ENCODE results near the gene BTBD7. TPM values are rescaled to one million over a fixed set of nuclear protein-coding genes. Genes with fewer than 3 reads are reported as not detected.

BTBD7 gene
- total RNA-seq, 1 donor from 2014 or later, result 53.2 TPM

DNA sequence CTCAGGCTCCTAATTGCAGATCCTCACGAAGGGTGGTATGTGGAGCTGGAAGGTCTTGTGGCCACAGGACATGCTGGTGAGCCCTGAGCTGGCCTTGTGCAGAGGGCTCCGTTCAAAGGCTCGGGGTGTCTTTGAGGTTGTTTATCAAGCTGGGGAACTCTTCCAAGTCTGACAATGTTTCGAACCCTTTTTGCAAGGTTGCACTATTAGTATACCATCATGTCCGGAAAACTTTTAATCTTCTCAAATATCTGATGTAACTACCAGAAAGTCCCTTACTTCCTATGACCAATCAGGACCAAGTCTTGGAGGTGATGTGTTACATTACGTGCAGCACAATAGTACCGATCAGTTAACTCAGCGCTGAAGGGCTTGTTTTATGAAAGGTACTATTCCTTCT, 104.3 kb downstream of the BTBD7 start:
- Histone ChIP-seq H3K4me3 (ENCODE audit: insufficient read depth, low read depth, low read length) (no peak overlapping the region), H3K9ac (ENCODE audit: low read length) (no peak overlapping the region), H3K27me3 (ENCODE audit: insufficient read depth, low read length) (no peaks in the 10 kb centered on the region), H4K20me1 (ENCODE audit: insufficient read depth, low read length) (no peaks in the 10 kb centered on the region), H3K79me2 (ENCODE audit: insufficient read depth, low read length) (no peaks in the 10 kb centered on the region), H3K4me1 (ENCODE audit: insufficient read depth, low read length) (peaks cover 3% of the 10 kb centered on the region), H3K9me3 (ENCODE audit: insufficient read depth, low read depth, low read length) (no peaks in the 10 kb centered on the region), H2AFZ (ENCODE audit: low read depth, low read length) (no peak overlapping the region), H3K36me3 (ENCODE audit: insufficient read depth, low read length) (peaks cover 6% of the 10 kb centered on the region), H3K4me2 (ENCODE audit: low read length) (no peak overlapping the region), H3K27ac (ENCODE audit: low read depth, low read length) (no peak overlapping the region)
- Mint-ChIP-seq H3K4me3 (ENCODE audit: unreplicated experiment) (no peak overlapping the region), H3K4me1 (ENCODE audit: low read depth, unreplicated experiment) (peaks cover 3% of the 10 kb centered on the region), H3K27me3 (ENCODE audit: low read depth, unreplicated experiment) (no peaks in the 10 kb centered on the region), H3K27ac (ENCODE audit: unreplicated experiment) (no peak overlapping the region), H3K36me3 (ENCODE audit: low read depth, unreplicated experiment) (peaks cover 9% of the 10 kb centered on the region), H3K9me3 (ENCODE audit: unreplicated experiment) (peaks cover 5% of the 10 kb centered on the region)
- TF ChIP-seq EZH2 (IDR thresholded peaks at IDR 0.05; ENCODE audit: insufficient read depth, low read length), result no peak
- TF ChIP-seq, protein P1, sequence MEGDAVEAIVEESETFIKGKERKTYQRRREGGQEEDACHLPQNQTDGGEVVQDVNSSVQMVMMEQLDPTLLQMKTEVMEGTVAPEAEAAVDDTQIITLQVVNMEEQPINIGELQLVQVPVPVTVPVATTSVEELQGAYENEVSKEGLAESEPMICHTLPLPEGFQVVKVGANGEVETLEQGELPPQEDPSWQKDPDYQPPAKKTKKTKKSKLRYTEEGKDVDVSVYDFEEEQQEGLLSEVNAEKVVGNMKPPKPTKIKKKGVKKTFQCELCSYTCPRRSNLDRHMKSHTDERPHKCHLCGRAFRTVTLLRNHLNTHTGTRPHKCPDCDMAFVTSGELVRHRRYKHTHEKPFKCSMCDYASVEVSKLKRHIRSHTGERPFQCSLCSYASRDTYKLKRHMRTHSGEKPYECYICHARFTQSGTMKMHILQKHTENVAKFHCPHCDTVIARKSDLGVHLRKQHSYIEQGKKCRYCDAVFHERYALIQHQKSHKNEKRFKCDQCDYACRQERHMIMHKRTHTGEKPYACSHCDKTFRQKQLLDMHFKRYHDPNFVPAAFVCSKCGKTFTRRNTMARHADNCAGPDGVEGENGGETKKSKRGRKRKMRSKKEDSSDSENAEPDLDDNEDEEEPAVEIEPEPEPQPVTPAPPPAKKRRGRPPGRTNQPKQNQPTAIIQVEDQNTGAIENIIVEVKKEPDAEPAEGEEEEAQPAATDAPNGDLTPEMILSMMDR (IDR thresholded peaks at IDR 0.05; ENCODE audit: insufficient read depth, low read depth, low read length), result no peak
- DNase-seq (ENCODE audit: low read depth) (no peak), FAIRE-seq (no peak)

DNA sequence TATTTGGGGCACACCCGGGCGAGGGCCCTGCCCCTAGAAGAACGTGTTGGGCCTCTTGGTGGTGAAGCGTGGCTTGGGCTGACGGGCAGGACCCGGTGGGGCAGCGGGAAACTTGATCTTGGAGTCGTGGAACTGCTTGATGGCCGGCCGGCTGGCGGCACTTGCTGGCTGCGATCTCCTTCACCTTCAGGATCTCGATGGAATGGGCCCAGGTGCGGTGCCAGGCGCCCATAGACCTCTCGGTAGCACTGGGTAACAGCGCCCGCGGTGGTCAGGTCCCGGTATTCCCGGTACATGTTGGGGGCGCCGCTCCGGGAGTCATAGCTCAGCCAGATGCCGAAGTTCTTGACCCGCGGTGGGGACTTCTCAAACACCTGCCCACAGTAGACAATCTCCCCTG, 109.3 kb downstream of the BTBD7 start:
- Histone ChIP-seq H3K27me3 (ENCODE audit: insufficient read depth, low read length) (no peaks in the 10 kb centered on the region), H3K4me1 (ENCODE audit: insufficient read depth, low read length) (no peaks in the 10 kb centered on the region), H3K4me3 (ENCODE audit: insufficient read depth, low read depth, low read length) (no peak overlapping the region), H3K27ac (ENCODE audit: low read depth, low read length) (no peak overlapping the region), H4K20me1 (ENCODE audit: insufficient read depth, low read length) (no peaks in the 10 kb centered on the region), H3K9me3 (ENCODE audit: insufficient read depth, low read depth, low read length) (no peaks in the 10 kb centered on the region), H3K9ac (ENCODE audit: low read length) (no peak overlapping the region), H3K4me2 (ENCODE audit: low read length) (no peak overlapping the region), H3K36me3 (ENCODE audit: insufficient read depth, low read length) (peaks cover 11% of the 10 kb centered on the region), H2AFZ (ENCODE audit: low read depth, low read length) (no peak overlapping the region), H3K79me2 (ENCODE audit: insufficient read depth, low read length) (no peaks in the 10 kb centered on the region)
- Mint-ChIP-seq H3K9me3 (ENCODE audit: unreplicated experiment) (no peaks in the 10 kb centered on the region), H3K27ac (ENCODE audit: unreplicated experiment) (no peak overlapping the region), H3K36me3 (ENCODE audit: low read depth, unreplicated experiment) (peaks cover 5% of the 10 kb centered on the region), H3K4me1 (ENCODE audit: low read depth, unreplicated experiment) (peaks cover 3% of the 10 kb centered on the region), H3K27me3 (ENCODE audit: low read depth, unreplicated experiment) (no peaks in the 10 kb centered on the region), H3K4me3 (ENCODE audit: unreplicated experiment) (no peak overlapping the region)
- TF ChIP-seq, protein P1 (IDR thresholded peaks at IDR 0.05; ENCODE audit: insufficient read depth, low read depth, low read length), result no peak
- TF ChIP-seq EZH2 (IDR thresholded peaks at IDR 0.05; ENCODE audit: insufficient read depth, low read length), result no peak
- DNase-seq (ENCODE audit: low read depth) (no peak), FAIRE-seq (no peak)

DNA sequence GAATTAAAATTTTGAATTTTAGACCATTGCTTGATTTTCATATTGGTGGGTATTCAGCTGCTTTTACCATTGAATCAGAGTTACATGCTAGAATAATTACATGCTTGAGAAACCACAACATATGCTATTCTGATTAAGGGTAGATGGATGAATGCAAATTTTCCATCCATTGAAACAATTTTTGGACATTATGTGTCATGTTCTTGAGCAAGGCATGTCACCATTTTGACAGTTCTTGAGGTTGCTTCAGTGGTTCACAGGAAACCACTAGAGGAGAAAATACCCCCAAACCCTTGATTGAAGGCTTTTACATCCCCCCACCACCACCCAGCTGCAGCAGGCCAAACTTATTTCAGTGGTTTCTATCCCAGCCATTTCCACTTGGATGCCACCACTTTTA, 112.3 kb downstream of the BTBD7 start:
- Histone ChIP-seq H4K20me1 (ENCODE audit: insufficient read depth, low read length) (no peaks in the 10 kb centered on the region), H3K27ac (ENCODE audit: low read depth, low read length) (no peak overlapping the region), H3K27me3 (ENCODE audit: insufficient read depth, low read length) (no peaks in the 10 kb centered on the region), H3K9me3 (ENCODE audit: insufficient read depth, low read depth, low read length) (no peaks in the 10 kb centered on the region), H3K4me3 (ENCODE audit: insufficient read depth, low read depth, low read length) (no peak overlapping the region), H3K9ac (ENCODE audit: low read length) (no peak overlapping the region), H3K4me2 (ENCODE audit: low read length) (no peak overlapping the region), H3K79me2 (ENCODE audit: insufficient read depth, low read length) (no peaks in the 10 kb centered on the region), H2AFZ (ENCODE audit: low read depth, low read length) (no peak overlapping the region), H3K4me1 (ENCODE audit: insufficient read depth, low read length) (no peaks in the 10 kb centered on the region), H3K36me3 (ENCODE audit: insufficient read depth, low read length) (peaks cover 11% of the 10 kb centered on the region)
- H3K9me3 Mint-ChIP-seq (ENCODE audit: unreplicated experiment), result no peaks in the 10 kb centered on the region
- H3K36me3 Mint-ChIP-seq (ENCODE audit: low read depth, unreplicated experiment), result no peaks in the 10 kb centered on the region
- H3K27ac Mint-ChIP-seq (ENCODE audit: unreplicated experiment), result no peak overlapping the region
- H3K4me1 Mint-ChIP-seq (ENCODE audit: low read depth, unreplicated experiment), result no peaks in the 10 kb centered on the region
- TF ChIP-seq, protein P1 (IDR thresholded peaks at IDR 0.05; ENCODE audit: insufficient read depth, low read depth, low read length), result no peak
- no peak for TF ChIP-seq EZH2 (IDR thresholded peaks at IDR 0.05; ENCODE audit: insufficient read depth, low read length)
- no peaks in the 10 kb centered on the region for H3K27me3 Mint-ChIP-seq (ENCODE audit: low read depth, unreplicated experiment)
- no peak for DNase-seq (ENCODE audit: low read depth)
- H3K4me3 Mint-ChIP-seq (ENCODE audit: unreplicated experiment), result no peak overlapping the region
- FAIRE-seq, result no peak

All from astrocyte (in vitro differentiated cells and primary cell).